ENCODE results near the gene OR52E4.

DNA sequence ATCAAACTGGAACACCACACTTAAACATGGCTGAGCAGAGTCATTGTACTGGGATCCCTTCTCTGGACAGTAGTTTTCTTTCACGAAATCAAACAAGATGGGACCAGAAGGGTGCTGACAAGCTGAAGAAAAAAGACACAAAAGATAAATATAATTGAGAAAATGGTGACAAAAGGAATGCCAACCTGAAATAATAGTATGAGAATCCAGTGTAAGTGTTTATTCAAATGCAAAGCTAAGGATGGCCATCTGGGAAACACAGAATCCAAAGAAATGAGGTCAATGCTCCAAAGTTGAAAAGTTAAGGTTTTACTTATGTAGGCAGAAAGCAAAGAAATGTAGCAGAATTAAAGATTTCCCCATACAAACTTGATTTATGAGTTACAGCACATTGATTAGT lies 7.2 kb downstream of the OR52E4 start:
- TF ChIP-seq CTCF (IDR thresholded peaks at IDR 0.05 in 2 of 3, conservative IDR thresholded peaks at IDR 0.05 in 1 of 3; ENCODE audit: control insufficient read depth in 2 of 3, extremely low read depth in 1 of 3, insufficient read depth in 1 of 3, low read depth in 3 of 3, low read length in 3 of 3) (no peak), USF2 (IDR thresholded peaks at IDR 0.05; ENCODE audit: borderline replicate concordance, low read depth, low read length) (no peak), ZNF274 (IDR thresholded peaks at IDR 0.05; ENCODE audit: insufficient read depth, insufficient read length) (no peak), EZH2 (IDR thresholded peaks at IDR 0.05; ENCODE audit: borderline replicate concordance, control insufficient read depth, low read depth, low read length) (no peak), CHD2 (IDR thresholded peaks at IDR 0.05; ENCODE audit: borderline replicate concordance, low read depth, low read length) (no peak), ESRRA (IDR thresholded peaks at IDR 0.05; ENCODE audit: low read length) (no peak), SPI1 (IDR thresholded peaks at IDR 0.05; ENCODE audit: borderline replicate concordance, insufficient read depth, low read depth, low read length) (no peak), SMC3 (IDR thresholded peaks at IDR 0.05; ENCODE audit: borderline replicate concordance, low read length) (no peak), YBX1 (IDR thresholded peaks at IDR 0.05) (no peak), RFX5 (IDR thresholded peaks at IDR 0.05; ENCODE audit: low read depth, low read length) (no peak), POLR2A (IDR thresholded peaks at IDR 0.05; ENCODE audit: low read depth, low read length) (no peak), ZZZ3 (IDR thresholded peaks at IDR 0.05; ENCODE audit: control insufficient read depth, insufficient read length, low read depth) (no peak), JUND (IDR thresholded peaks at IDR 0.05; ENCODE audit: low read depth, low read length) (no peak), FOS (IDR thresholded peaks at IDR 0.05; ENCODE audit: borderline replicate concordance, extremely low read depth, insufficient read length) (no peak)

Data from GM12878 (cell line).